ENCODE data around the gene DENND2C.

DENND2C gene

DNA sequence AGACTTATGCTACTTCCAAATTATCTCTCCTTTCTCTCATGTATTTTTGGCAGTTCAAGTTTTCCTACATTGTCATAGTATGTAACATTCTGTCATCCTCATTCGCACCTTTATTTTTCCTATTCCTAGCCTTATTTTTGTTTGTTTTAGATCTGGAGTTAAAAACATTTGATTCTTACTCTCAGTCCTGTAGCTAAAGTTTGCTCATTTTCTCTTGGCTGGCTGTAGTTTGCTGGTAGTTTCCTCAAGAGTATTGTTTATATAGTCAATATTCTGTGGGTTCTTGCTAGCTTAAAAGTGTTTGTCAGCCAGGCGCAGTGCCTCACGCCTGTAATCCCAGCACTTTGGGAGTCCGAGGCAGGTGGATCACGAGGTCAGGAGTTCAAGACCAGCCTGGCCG lies 129.0 kb downstream of the DENND2C start:
- Histone ChIP-seq H3K4me1 (ENCODE audit: low read length) (no peaks in the 10 kb centered on the region), H3K27ac (ENCODE audit: low read length) (no peak overlapping the region), H3K36me3 (replicated peaks; ENCODE audit: insufficient read depth, low read length) (no peaks in the 10 kb centered on the region), H2AFZ (ENCODE audit: low read length) (no peak overlapping the region), H3K9ac (ENCODE audit: low read length) (no peak overlapping the region), H3K27me3 (replicated peaks; ENCODE audit: insufficient read depth, low read length) (no peaks in the 10 kb centered on the region), H3F3A (ENCODE audit: insufficient read depth, low read length) (no peaks in the 10 kb centered on the region), H3K4me3 (ENCODE audit: low read length) (no peak overlapping the region), H3K79me2 (ENCODE audit: low read length) (no peaks in the 10 kb centered on the region), H3K4me2 (ENCODE audit: low read depth, low read length) (no peak overlapping the region), H3K9me3 (replicated peaks; ENCODE audit: insufficient read depth, low read length) (no peaks in the 10 kb centered on the region), H3K9me2 (replicated peaks; ENCODE audit: insufficient read depth, low read length) (no peaks in the 10 kb centered on the region), H4K20me1 (ENCODE audit: insufficient read depth, low read length) (no peaks in the 10 kb centered on the region)
- no peak for TF ChIP-seq CTCF (IDR thresholded peaks at IDR 0.05; ENCODE audit: low read length)
- no peak for TF ChIP-seq EZH2 (optimal IDR thresholded peaks at IDR 0.05; ENCODE audit: low read depth, low read length)
- no peak for TF ChIP-seq EZH2phosphoT487 (IDR thresholded peaks at IDR 0.05; ENCODE audit: low read length)
- DNase-seq: no peak

GRCh38 chr1:114540272-114540671 lies 129.6 kb downstream of the DENND2C start:
- no peak overlapping the region for H3K27ac ChIP-seq (ENCODE audit: low read length)
- no peaks in the 10 kb centered on the region for H3K27me3 ChIP-seq (replicated peaks; ENCODE audit: insufficient read depth, low read length)
- no peaks in the 10 kb centered on the region for H3K4me1 ChIP-seq (ENCODE audit: low read length)
- no peak overlapping the region for H3K4me3 ChIP-seq (ENCODE audit: low read length)
- H3K4me2 ChIP-seq (ENCODE audit: low read depth, low read length): no peak overlapping the region
- no peaks in the 10 kb centered on the region for H3K9me3 ChIP-seq (replicated peaks; ENCODE audit: insufficient read depth, low read length)
- no peaks in the 10 kb centered on the region for H4K20me1 ChIP-seq (ENCODE audit: insufficient read depth, low read length)
- no peaks in the 10 kb centered on the region for H3K9me2 ChIP-seq (replicated peaks; ENCODE audit: insufficient read depth, low read length)
- H2AFZ ChIP-seq (ENCODE audit: low read length): no peak overlapping the region
- H3K9ac ChIP-seq (ENCODE audit: low read length): no peak overlapping the region
- no peaks in the 10 kb centered on the region for H3K36me3 ChIP-seq (replicated peaks; ENCODE audit: insufficient read depth, low read length)
- no peaks in the 10 kb centered on the region for H3F3A ChIP-seq (ENCODE audit: insufficient read depth, low read length)
- DNase-seq: no peak
- TF ChIP-seq EZH2 (optimal IDR thresholded peaks at IDR 0.05; ENCODE audit: low read depth, low read length): no peak
- no peaks in the 10 kb centered on the region for H3K79me2 ChIP-seq (ENCODE audit: low read length)

DNA sequence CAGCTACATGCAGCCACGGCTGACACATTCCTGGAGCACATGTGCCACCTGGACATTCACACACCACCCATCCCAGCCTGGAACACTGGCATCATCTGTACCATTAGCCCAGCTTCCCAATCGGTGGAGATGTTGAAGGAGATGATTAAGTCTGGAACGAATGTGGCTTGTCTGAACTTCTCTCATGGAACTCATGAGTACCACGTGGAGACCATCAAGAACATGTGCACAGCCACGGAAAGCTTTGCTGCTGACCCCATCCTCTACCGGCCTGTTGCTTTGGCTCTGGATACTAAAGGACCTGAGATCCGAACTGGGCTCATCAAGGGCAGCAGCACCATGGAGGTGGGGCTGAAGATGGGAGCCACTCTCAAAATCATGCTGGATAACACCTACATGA lies 133.8 kb downstream of the DENND2C start:
- Histone ChIP-seq H3K4me1 (ENCODE audit: low read length) (no peaks in the 10 kb centered on the region), H3K27ac (ENCODE audit: low read length) (no peak overlapping the region), H3K4me2 (ENCODE audit: low read depth, low read length) (no peak overlapping the region), H4K20me1 (ENCODE audit: insufficient read depth, low read length) (no peaks in the 10 kb centered on the region), H3K36me3 (replicated peaks; ENCODE audit: insufficient read depth, low read length) (no peaks in the 10 kb centered on the region), H3K79me2 (ENCODE audit: low read length) (no peaks in the 10 kb centered on the region), H3K9me2 (replicated peaks; ENCODE audit: insufficient read depth, low read length) (no peaks in the 10 kb centered on the region), H3K9me3 (replicated peaks; ENCODE audit: insufficient read depth, low read length) (no peaks in the 10 kb centered on the region), H3K4me3 (ENCODE audit: low read length) (no peak overlapping the region), H3F3A (ENCODE audit: insufficient read depth, low read length) (no peaks in the 10 kb centered on the region), H2AFZ (ENCODE audit: low read length) (no peak overlapping the region), H3K9ac (ENCODE audit: low read length) (no peak overlapping the region), H3K27me3 (replicated peaks; ENCODE audit: insufficient read depth, low read length) (no peaks in the 10 kb centered on the region)
- DNase-seq: no peak
- TF ChIP-seq EZH2phosphoT487 (IDR thresholded peaks at IDR 0.05; ENCODE audit: low read length) (no peak), EZH2 (optimal IDR thresholded peaks at IDR 0.05; ENCODE audit: low read depth, low read length) (no peak), CTCF (IDR thresholded peaks at IDR 0.05; ENCODE audit: low read length) (no peak)

DNA sequence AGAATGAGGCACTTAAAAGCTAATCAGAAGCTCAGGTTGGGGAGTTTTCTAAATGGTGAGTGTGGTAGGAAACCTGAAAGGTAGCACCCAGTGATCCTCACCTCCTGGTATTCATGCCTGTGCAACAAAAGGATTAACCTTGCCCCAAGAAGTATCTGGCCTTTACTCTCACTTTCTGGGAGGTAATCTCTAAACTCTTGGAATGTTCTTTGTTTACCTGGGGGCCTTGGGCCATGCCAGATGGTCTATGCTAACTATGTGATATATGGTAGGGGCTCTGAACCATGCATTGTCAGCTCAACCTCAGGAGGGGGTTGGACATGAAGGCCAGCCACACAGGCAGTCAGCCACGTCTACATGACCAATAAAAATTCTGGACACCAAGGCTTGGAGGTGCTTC lies 134.4 kb downstream of the DENND2C start:
- Histone ChIP-seq H3K9ac (ENCODE audit: low read length) (no peak overlapping the region), H3K4me3 (ENCODE audit: low read length) (no peak overlapping the region), H3K4me2 (ENCODE audit: low read depth, low read length) (no peak overlapping the region), H3F3A (ENCODE audit: insufficient read depth, low read length) (no peaks in the 10 kb centered on the region), H3K79me2 (ENCODE audit: low read length) (no peaks in the 10 kb centered on the region), H3K36me3 (replicated peaks; ENCODE audit: insufficient read depth, low read length) (no peaks in the 10 kb centered on the region), H3K9me2 (replicated peaks; ENCODE audit: insufficient read depth, low read length) (no peaks in the 10 kb centered on the region), H3K27me3 (replicated peaks; ENCODE audit: insufficient read depth, low read length) (no peaks in the 10 kb centered on the region), H3K27ac (ENCODE audit: low read length) (no peak overlapping the region), H3K4me1 (ENCODE audit: low read length) (no peaks in the 10 kb centered on the region), H4K20me1 (ENCODE audit: insufficient read depth, low read length) (no peaks in the 10 kb centered on the region), H3K9me3 (replicated peaks; ENCODE audit: insufficient read depth, low read length) (no peaks in the 10 kb centered on the region), H2AFZ (ENCODE audit: low read length) (no peak overlapping the region)
- no peak for DNase-seq
- TF ChIP-seq EZH2 (optimal IDR thresholded peaks at IDR 0.05; ENCODE audit: low read depth, low read length) (no peak), CTCF (IDR thresholded peaks at IDR 0.05; ENCODE audit: low read length) (no peak), EZH2phosphoT487 (IDR thresholded peaks at IDR 0.05; ENCODE audit: low read length) (no peak)

All from MM.1S (cell line).